ENCODE measurements around the gene ZNF24.
A peak's percentile ranks its signal among the peaks of the same experiment; 100 is the strongest.

The ZNF24 gene

GRCh38 chr18:35343936-35344735 lies at the start of gene ZNF24:
TSS of gene ZNF24 (minus strand) at chr18:35344420. CDS start at chr18:35340650, 3,770 bp downstream.
- no peaks in the 10 kb centered on the region for H3K9me3 ChIP-seq (ENCODE audit: control insufficient read depth, insufficient read depth, low read depth, low read length)
- peak within 1 kb of the TSS; percentile 99 for H3K27ac ChIP-seq (ENCODE audit: low read depth, low read length)
- no peaks in the 10 kb centered on the region for H3K27me3 ChIP-seq (ENCODE audit: control insufficient read depth, insufficient read depth, low read length)
- H3K36me3 ChIP-seq (ENCODE audit: control insufficient read depth, insufficient read depth, low read length), result peaks cover 21% of the 10 kb centered on the region
- peaks cover 11% of the 10 kb centered on the region for H3K4me1 ChIP-seq (ENCODE audit: control insufficient read depth, insufficient read depth, low read length)
- H3K9ac ChIP-seq (ENCODE audit: low read length), result peak within 1 kb of the TSS; percentile 99
- peak within 1 kb of the TSS; percentile 90 for H3K4me3 ChIP-seq (ENCODE audit: low read depth, low read length)

GRCh38 chr18:35393716-35394115 lies 49.5 kb upstream of the ZNF24 start:
- no peaks in the 10 kb centered on the region for H3K27me3 ChIP-seq (ENCODE audit: control insufficient read depth, insufficient read depth, low read length)
- no peaks in the 10 kb centered on the region for H3K4me1 ChIP-seq (ENCODE audit: control insufficient read depth, insufficient read depth, low read length)
- H3K27ac ChIP-seq (ENCODE audit: low read depth, low read length), result no peak overlapping the region
- peaks cover 7% of the 10 kb centered on the region; the same call in 1 of the 2 replicates for H3K9me3 ChIP-seq (ENCODE audit: control insufficient read depth, insufficient read depth, low read depth, low read length)
- H3K4me3 ChIP-seq (ENCODE audit: low read depth, low read length), result no peak overlapping the region
- H3K9ac ChIP-seq (ENCODE audit: low read length), result no peak overlapping the region
- H3K36me3 ChIP-seq (ENCODE audit: control insufficient read depth, insufficient read depth, low read length), result no peaks in the 10 kb centered on the region

- Histone ChIP-seq H3K9ac (ENCODE audit: low read length) (no peak overlapping the region), H3K4me3 (ENCODE audit: low read depth, low read length) (no peak overlapping the region), H3K27ac (ENCODE audit: low read depth, low read length) (no peak overlapping the region), H3K4me1 (ENCODE audit: control insufficient read depth, insufficient read depth, low read length) (no peaks in the 10 kb centered on the region), H3K27me3 (ENCODE audit: control insufficient read depth, insufficient read depth, low read length) (no peaks in the 10 kb centered on the region), H3K36me3 (ENCODE audit: control insufficient read depth, insufficient read depth, low read length) (no peaks in the 10 kb centered on the region), H3K9me3 (ENCODE audit: control insufficient read depth, insufficient read depth, low read depth, low read length) (peaks cover 7% of the 10 kb centered on the region; the same call in 1 of the 2 replicates)
Observed at GRCh38 chr18:35392375-35392774, 48.2 kb upstream of the ZNF24 start.

GRCh38 chr18:35390951-35391700 lies 46.9 kb upstream of the ZNF24 start:
- Histone ChIP-seq H3K9ac (ENCODE audit: low read length) (no peak overlapping the region), H3K9me3 (ENCODE audit: control insufficient read depth, insufficient read depth, low read depth, low read length) (peaks cover 7% of the 10 kb centered on the region; the same call in 1 of the 2 replicates), H3K27ac (ENCODE audit: low read depth, low read length) (no peak overlapping the region), H3K27me3 (ENCODE audit: control insufficient read depth, insufficient read depth, low read length) (no peaks in the 10 kb centered on the region), H3K4me1 (ENCODE audit: control insufficient read depth, insufficient read depth, low read length) (peaks cover 4% of the 10 kb centered on the region; the same call in 1 of the 2 replicates), H3K36me3 (ENCODE audit: control insufficient read depth, insufficient read depth, low read length) (no peaks in the 10 kb centered on the region), H3K4me3 (ENCODE audit: low read depth, low read length) (no peak overlapping the region)

- Histone ChIP-seq H3K9ac (ENCODE audit: low read length) (no peak overlapping the region), H3K27ac (ENCODE audit: low read depth, low read length) (no peak overlapping the region), H3K4me1 (ENCODE audit: control insufficient read depth, insufficient read depth, low read length) (peaks cover 4% of the 10 kb centered on the region; the same call in 1 of the 2 replicates), H3K27me3 (ENCODE audit: control insufficient read depth, insufficient read depth, low read length) (no peaks in the 10 kb centered on the region), H3K9me3 (ENCODE audit: control insufficient read depth, insufficient read depth, low read depth, low read length) (peaks cover 7% of the 10 kb centered on the region; the same call in 1 of the 2 replicates), H3K36me3 (ENCODE audit: control insufficient read depth, insufficient read depth, low read length) (no peaks in the 10 kb centered on the region), H3K4me3 (ENCODE audit: low read depth, low read length) (no peak overlapping the region)
Observed at GRCh38 chr18:35389095-35389618, 44.9 kb upstream of the ZNF24 start.

GRCh38 chr18:35387152-35387571 lies 42.9 kb upstream of the ZNF24 start:
- H3K4me3 ChIP-seq (ENCODE audit: low read depth, low read length), result no peak overlapping the region
- no peak overlapping the region for H3K9ac ChIP-seq (ENCODE audit: low read length)
- peaks cover 4% of the 10 kb centered on the region; the same call in 1 of the 2 replicates for H3K9me3 ChIP-seq (ENCODE audit: control insufficient read depth, insufficient read depth, low read depth, low read length)
- H3K4me1 ChIP-seq (ENCODE audit: control insufficient read depth, insufficient read depth, low read length), result peaks cover 4% of the 10 kb centered on the region; the same call in 1 of the 2 replicates
- H3K27ac ChIP-seq (ENCODE audit: low read depth, low read length), result no peak overlapping the region
- no peaks in the 10 kb centered on the region for H3K36me3 ChIP-seq (ENCODE audit: control insufficient read depth, insufficient read depth, low read length)
- H3K27me3 ChIP-seq (ENCODE audit: control insufficient read depth, insufficient read depth, low read length), result no peaks in the 10 kb centered on the region

GRCh38 chr18:35386600-35387100 lies 42.4 kb upstream of the ZNF24 start:
- H3K36me3 ChIP-seq (ENCODE audit: control insufficient read depth, insufficient read depth, low read length), result no peaks in the 10 kb centered on the region
- H3K9ac ChIP-seq (ENCODE audit: low read length), result no peak overlapping the region
- no peaks in the 10 kb centered on the region for H3K27me3 ChIP-seq (ENCODE audit: control insufficient read depth, insufficient read depth, low read length)
- peaks cover 3% of the 10 kb centered on the region; the same call in 1 of the 2 replicates for H3K9me3 ChIP-seq (ENCODE audit: control insufficient read depth, insufficient read depth, low read depth, low read length)
- H3K4me1 ChIP-seq (ENCODE audit: control insufficient read depth, insufficient read depth, low read length), result peaks cover 4% of the 10 kb centered on the region; the same call in 1 of the 2 replicates
- H3K4me3 ChIP-seq (ENCODE audit: low read depth, low read length), result no peak overlapping the region
- H3K27ac ChIP-seq (ENCODE audit: low read depth, low read length), result no peak overlapping the region

GRCh38 chr18:35383136-35383535 lies 38.9 kb upstream of the ZNF24 start:
- Histone ChIP-seq H3K36me3 (ENCODE audit: control insufficient read depth, insufficient read depth, low read length) (no peaks in the 10 kb centered on the region), H3K27me3 (ENCODE audit: control insufficient read depth, insufficient read depth, low read length) (0 out of 2 replicates have a peak, but pooled peaks cover 4% of the 10 kb centered on the region), H3K4me1 (ENCODE audit: control insufficient read depth, insufficient read depth, low read length) (peaks cover 4% of the 10 kb centered on the region; the same call in 1 of the 2 replicates), H3K4me3 (ENCODE audit: low read depth, low read length) (no peak overlapping the region), H3K27ac (ENCODE audit: low read depth, low read length) (no peak overlapping the region), H3K9me3 (ENCODE audit: control insufficient read depth, insufficient read depth, low read depth, low read length) (peaks cover 3% of the 10 kb centered on the region; the same call in 1 of the 2 replicates), H3K9ac (ENCODE audit: low read length) (no peak overlapping the region)

- H3K27me3 ChIP-seq (ENCODE audit: control insufficient read depth, insufficient read depth, low read length), result peaks cover 7% of the 10 kb centered on the region; the same call in 1 of the 2 replicates
- H3K9me3 ChIP-seq (ENCODE audit: control insufficient read depth, insufficient read depth, low read depth, low read length), result peaks cover 3% of the 10 kb centered on the region; the same call in 1 of the 2 replicates
- peaks cover 3% of the 10 kb centered on the region; the same call in 1 of the 2 replicates for H3K4me1 ChIP-seq (ENCODE audit: control insufficient read depth, insufficient read depth, low read length)
- H3K4me3 ChIP-seq (ENCODE audit: low read depth, low read length), result no peak overlapping the region
- H3K36me3 ChIP-seq (ENCODE audit: control insufficient read depth, insufficient read depth, low read length), result no peaks in the 10 kb centered on the region
- H3K9ac ChIP-seq (ENCODE audit: low read length), result no peak overlapping the region
- H3K27ac ChIP-seq (ENCODE audit: low read depth, low read length), result no peak overlapping the region
Observed at GRCh38 chr18:35379421-35379820, 35.2 kb upstream of the ZNF24 start.

GRCh38 chr18:35378574-35378896 lies 34.3 kb upstream of the ZNF24 start:
- Histone ChIP-seq H3K36me3 (ENCODE audit: control insufficient read depth, insufficient read depth, low read length) (no peaks in the 10 kb centered on the region), H3K4me3 (ENCODE audit: low read depth, low read length) (no peak overlapping the region), H3K4me1 (ENCODE audit: control insufficient read depth, insufficient read depth, low read length) (peaks cover 3% of the 10 kb centered on the region; the same call in 1 of the 2 replicates), H3K9ac (ENCODE audit: low read length) (no peak overlapping the region), H3K27ac (ENCODE audit: low read depth, low read length) (no peak overlapping the region), H3K27me3 (ENCODE audit: control insufficient read depth, insufficient read depth, low read length) (peaks cover 7% of the 10 kb centered on the region; the same call in 1 of the 2 replicates), H3K9me3 (ENCODE audit: control insufficient read depth, insufficient read depth, low read depth, low read length) (peaks cover 3% of the 10 kb centered on the region; the same call in 1 of the 2 replicates)
